Ishikawa (cell line): Measurements from ENCODE around the gene POC1B.
"Not testable (repeated sequence)": the region's sequence is repeated elsewhere in the genome, so short reads cannot be mapped to it uniquely, and the experiment has no call there.

ENCODE experiments used
- MAX ChIP-seq: IDR thresholded peaks from 2 replicates; pipeline ENCODE4 v1.6.1; 2012
- ZBTB7A ChIP-seq: IDR thresholded peaks from 2 replicates; pipeline ENCODE4 v1.6.1; 2012; ENCODE audit warnings: low read depth

GRCh38 chr12:89459279-89459678 is 66.6 kb downstream of the POC1B start:
- TF ChIP-seq ZBTB7A, MAX: not testable (repeated sequence)
